ENCODE results near the gene OR5M3. TPM values are rescaled to one million over a fixed set of nuclear protein-coding genes. Genes with fewer than 3 reads are reported as not detected.

OR5M3 gene
- total RNA-seq, 1 experiment from 2014 or later, result not detected

DNA sequence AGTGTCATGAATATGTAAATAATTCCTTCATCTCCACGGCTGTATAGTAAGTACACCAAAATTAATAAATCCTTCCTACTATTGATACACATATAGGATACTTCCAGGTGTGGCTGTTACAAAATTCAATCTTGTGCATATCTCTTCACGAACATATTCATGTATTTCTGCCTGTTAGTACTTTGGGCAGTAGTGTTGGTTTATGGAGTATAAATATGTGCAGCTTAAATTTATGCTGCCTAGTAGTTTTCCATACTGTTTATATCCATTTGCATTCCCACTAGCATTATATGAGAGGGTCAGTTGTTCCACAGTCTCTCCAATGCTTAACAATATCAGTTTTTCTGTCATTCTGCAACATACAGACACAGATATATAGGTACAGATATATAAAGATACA, 22.0 kb upstream of the OR5M3 start:
- TF ChIP-seq, protein P1, sequence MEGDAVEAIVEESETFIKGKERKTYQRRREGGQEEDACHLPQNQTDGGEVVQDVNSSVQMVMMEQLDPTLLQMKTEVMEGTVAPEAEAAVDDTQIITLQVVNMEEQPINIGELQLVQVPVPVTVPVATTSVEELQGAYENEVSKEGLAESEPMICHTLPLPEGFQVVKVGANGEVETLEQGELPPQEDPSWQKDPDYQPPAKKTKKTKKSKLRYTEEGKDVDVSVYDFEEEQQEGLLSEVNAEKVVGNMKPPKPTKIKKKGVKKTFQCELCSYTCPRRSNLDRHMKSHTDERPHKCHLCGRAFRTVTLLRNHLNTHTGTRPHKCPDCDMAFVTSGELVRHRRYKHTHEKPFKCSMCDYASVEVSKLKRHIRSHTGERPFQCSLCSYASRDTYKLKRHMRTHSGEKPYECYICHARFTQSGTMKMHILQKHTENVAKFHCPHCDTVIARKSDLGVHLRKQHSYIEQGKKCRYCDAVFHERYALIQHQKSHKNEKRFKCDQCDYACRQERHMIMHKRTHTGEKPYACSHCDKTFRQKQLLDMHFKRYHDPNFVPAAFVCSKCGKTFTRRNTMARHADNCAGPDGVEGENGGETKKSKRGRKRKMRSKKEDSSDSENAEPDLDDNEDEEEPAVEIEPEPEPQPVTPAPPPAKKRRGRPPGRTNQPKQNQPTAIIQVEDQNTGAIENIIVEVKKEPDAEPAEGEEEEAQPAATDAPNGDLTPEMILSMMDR (conservative IDR thresholded peaks at IDR 0.05), result no peak
- H3K27me3 Mint-ChIP-seq (ENCODE audit: low read depth), result no peaks in the 10 kb centered on the region
- peaks cover 10% of the 10 kb centered on the region for H3K9me3 ChIP-seq (ENCODE audit: control insufficient read depth, low read depth, low read length)
- WGBS (ENCODE audit: extremely low coverage, insufficient read length, low lambda C conversion rate), result no CpG with 5 or more reads among the region's 2 CpGs
- H2BK12ac ChIP-seq (ENCODE audit: insufficient read length, low read depth, low read length), result no peak overlapping the region
- no peak overlapping the region for H2BK20ac ChIP-seq (ENCODE audit: low read depth, low read length, poor library complexity, severe bottlenecking)
- no peaks in the 10 kb centered on the region for H3K27me3 ChIP-seq (ENCODE audit: insufficient read depth, low read length)
- H3K4me1 ChIP-seq (ENCODE audit: insufficient read depth, low read length), result no peaks in the 10 kb centered on the region
- H2BK120ac ChIP-seq (ENCODE audit: low read depth, low read length, poor library complexity, severe bottlenecking), result no peak overlapping the region
- no peaks in the 10 kb centered on the region for H3K23me2 ChIP-seq (ENCODE audit: insufficient read length, low read depth, low read length, poor library complexity, severe bottlenecking)
- DNase-seq, result no peak
- H3T11ph ChIP-seq (ENCODE audit: low read length), result no peak overlapping the region
- H3K79me2 ChIP-seq (ENCODE audit: insufficient read depth, low read length), result no peaks in the 10 kb centered on the region
- H2AFZ ChIP-seq (ENCODE audit: low read length), result no peak overlapping the region
- H3K4me1 Mint-ChIP-seq, result no peaks in the 10 kb centered on the region
- H4K20me1 ChIP-seq (ENCODE audit: control insufficient read depth, insufficient read depth, insufficient read length), result no peaks in the 10 kb centered on the region
- no peak overlapping the region for H3K56ac ChIP-seq (ENCODE audit: insufficient read length, low read depth, low read length)
- H3K9ac ChIP-seq (ENCODE audit: extremely low read depth, insufficient read length, low read length), result no peak overlapping the region
- H3K4me2 ChIP-seq (ENCODE audit: insufficient read depth, insufficient read length, low read length), result no peak overlapping the region
- no peak overlapping the region for H3K4me3 Mint-ChIP-seq
- no peak overlapping the region for H4K91ac ChIP-seq (ENCODE audit: insufficient read length, low read depth, low read length)
- H4K8ac ChIP-seq (replicated peaks; ENCODE audit: insufficient read length, low read depth, low read length), result no peak overlapping the region
- H2BK5ac ChIP-seq (ENCODE audit: insufficient read length, low read length), result no peak overlapping the region
- no peak overlapping the region for H2AK5ac ChIP-seq (ENCODE audit: insufficient read length, low read length)
- no peak overlapping the region for H3K23ac ChIP-seq (ENCODE audit: insufficient read length, low read depth, low read length)
- no peak overlapping the region for H3K14ac ChIP-seq (ENCODE audit: insufficient read depth, low read length)
- no peak overlapping the region for H3K18ac ChIP-seq (ENCODE audit: insufficient read length, low read depth, low read length)
- peaks cover 21 to 34% of the 10 kb centered on the region in 2 experiments for H3K9me3 Mint-ChIP-seq
- no peak overlapping the region for H3K4ac ChIP-seq (ENCODE audit: low read depth, low read length)
- no peak overlapping the region for H2BK15ac ChIP-seq (ENCODE audit: low read depth, low read length)
- H3K79me1 ChIP-seq (ENCODE audit: insufficient read depth, low read depth, low read length, poor library complexity, severe bottlenecking), result no peaks in the 10 kb centered on the region
- H3K27ac ChIP-seq (ENCODE audit: insufficient read length, low read depth, low read length), result no peak overlapping the region
- H3K36me3 Mint-ChIP-seq (ENCODE audit: insufficient read depth in 1 of 3, low read depth in 3 of 3), result peaks cover 0 to 7% (median 5%) of the 10 kb centered on the region in 3 experiments; a peak in 2 of 7 replicates
- no peak overlapping the region for H4K5ac ChIP-seq (ENCODE audit: insufficient read length, low read depth, low read length)
- H3K27ac Mint-ChIP-seq, result no peak overlapping the region

Measured in H9 (cell line).